HepG2 (cell line): ENCODE results near the gene CDC27. TPM values are rescaled to one million over a fixed set of nuclear protein-coding genes. Genes with fewer than 3 reads are reported as not detected.
A peak's percentile ranks its signal among the peaks of the same experiment; 100 is the strongest.

Source experiments
- ATF7-NPFF ChIP-seq: sonication (generic); formaldehyde crosslinking; IDR thresholded peaks from 2 replicates; pipeline ENCODE4 v1.8.1; 2023; ENCODE audit warnings: mild to moderate bottlenecking, low read depth, missing genetic modification reagents, moderate library complexity
- BCL6 ChIP-seq: IDR thresholded peaks from 2 replicates; pipeline ENCODE4 v1.6.1; 2016; ENCODE audit warnings: missing genetic modification reagents, missing compliant biosample characterization
- EED ChIP-seq: sonication (generic); formaldehyde crosslinking; IDR thresholded peaks from 2 replicates; pipeline ENCODE4 v1.5.0; 2020; ENCODE audit warnings: mild to moderate bottlenecking, missing genetic modification reagents
- ETV6 ChIP-seq: sonication (generic); formaldehyde crosslinking; conservative IDR thresholded peaks from 2 replicates; pipeline ENCODE4 v1.4.0; 2020; ENCODE audit warnings: missing genetic modification reagents
- EZH2 ChIP-seq: conservative IDR thresholded peaks from 2 replicates; pipeline ENCODE4 v1.6.1; 2012; ENCODE audit warnings: mild to moderate bottlenecking, low read depth, low read length, moderate library complexity
- FOSL1 ChIP-seq: sonication (generic); formaldehyde crosslinking; IDR thresholded peaks from 2 replicates; pipeline ENCODE4 v1.9.0; 2021; ENCODE audit warnings: missing genetic modification reagents, borderline replicate concordance
- FOSL2 ChIP-seq: sonication (generic); formaldehyde crosslinking; IDR thresholded peaks from 2 replicates; pipeline ENCODE4 v1.4.0; 2020; ENCODE audit warnings: missing genetic modification reagents
- GPN1 ChIP-seq: sonication (generic); formaldehyde crosslinking; IDR thresholded peaks from 2 replicates; pipeline ENCODE4 v1.5.1; 2020; ENCODE audit warnings: missing genetic modification reagents, borderline replicate concordance
- HOXA3 ChIP-seq: sonication (generic); formaldehyde crosslinking; IDR thresholded peaks from 2 replicates; pipeline ENCODE4 v1.5.0; 2020; ENCODE audit warnings: missing genetic modification reagents
- KDM2A ChIP-seq: sonication (generic); formaldehyde crosslinking; IDR thresholded peaks from 2 replicates; pipeline ENCODE4 v1.4.0; 2020; ENCODE audit warnings: low read depth, missing genetic modification reagents, borderline replicate concordance
- MXD3 ChIP-seq: IDR thresholded peaks from 2 replicates; pipeline ENCODE4 v1.6.1; 2016; ENCODE audit warnings: mild to moderate bottlenecking, missing biosample characterization, missing genetic modification reagents
- NFE2L2 ChIP-seq: fragments of 150-350 bp; IDR thresholded peaks from 2 replicates; pipeline ENCODE4 v1.6.1; 2014; ENCODE audit warnings: low read length
- POLR2A ChIP-seq, 2 experiments: IDR thresholded peaks; 2 replicates each; pipeline ENCODE4 v1.6.1; 2011; ENCODE audit warnings: low read depth in 2 of 2, low read length in 2 of 2, mild to moderate bottlenecking in 1 of 2, moderate library complexity in 1 of 2; ENCODE audit not compliant: insufficient read depth in 1 of 2
- REXO4 ChIP-seq: sonication (generic); formaldehyde crosslinking; IDR thresholded peaks from 2 replicates; pipeline ENCODE4 v1.8.0; 2022; ENCODE audit warnings: missing genetic modification reagents, mild to moderate bottlenecking, borderline replicate concordance
- SP4 ChIP-seq: sonication (generic); formaldehyde crosslinking; IDR thresholded peaks from 2 replicates; pipeline ENCODE4 v1.8.1; 2023; ENCODE audit warnings: mild to moderate bottlenecking, missing genetic modification reagents
- SRF ChIP-seq: IDR thresholded peaks from 2 replicates; pipeline ENCODE4 v1.6.1; 2011; ENCODE audit warnings: mild to moderate bottlenecking, low read depth, low read length, moderate library complexity
- SRY ChIP-seq: sonication (generic); formaldehyde crosslinking; IDR thresholded peaks from 2 replicates; pipeline ENCODE4 v1.8.0; 2022; ENCODE audit warnings: mild to moderate bottlenecking, missing genetic modification reagents
- ZBTB44 ChIP-seq: sonication (generic); formaldehyde crosslinking; IDR thresholded peaks from 2 replicates; pipeline ENCODE4 v1.4.0; 2020; ENCODE audit warnings: missing genetic modification reagents
- ZBTB49 ChIP-seq: sonication (generic); formaldehyde crosslinking; IDR thresholded peaks from 2 replicates; pipeline ENCODE4 v1.4.0; 2020; ENCODE audit warnings: missing genetic modification reagents, borderline replicate concordance
- ZBTB8A ChIP-seq: sonication (generic); formaldehyde crosslinking; IDR thresholded peaks from 2 replicates; pipeline ENCODE4 v1.4.0; 2020; ENCODE audit warnings: mild to moderate bottlenecking, low read depth, missing genetic modification reagents, borderline replicate concordance
- ZNF354B ChIP-seq: sonication (generic); formaldehyde crosslinking; IDR thresholded peaks from 2 replicates; pipeline ENCODE4 v1.8.0; 2022; ENCODE audit warnings: mild to moderate bottlenecking, missing genetic modification reagents
- ZNF383 ChIP-seq: sonication (generic); formaldehyde crosslinking; IDR thresholded peaks from 2 replicates; pipeline ENCODE4 v1.4.0; 2020; ENCODE audit warnings: missing genetic modification reagents, mild to moderate bottlenecking, borderline replicate concordance
- ZNF432 ChIP-seq: sonication (generic); formaldehyde crosslinking; IDR thresholded peaks from 2 replicates; pipeline ENCODE4 v1.5.0; 2020; ENCODE audit warnings: missing genetic modification reagents, mild to moderate bottlenecking, borderline replicate concordance
- ZNF510 ChIP-seq: sonication (generic); formaldehyde crosslinking; IDR thresholded peaks from 2 replicates; pipeline ENCODE4 v1.4.0; 2020; ENCODE audit warnings: low read depth, mild to moderate bottlenecking, missing genetic modification reagents
- ZNF543 ChIP-seq: sonication (generic); formaldehyde crosslinking; IDR thresholded peaks from 2 replicates; pipeline ENCODE4 v1.4.0; 2020; ENCODE audit warnings: mild to moderate bottlenecking, missing genetic modification reagents
- ZNF549 ChIP-seq: sonication (generic); formaldehyde crosslinking; IDR thresholded peaks from 2 replicates; pipeline ENCODE4 v1.5.0; 2020; ENCODE audit warnings: missing genetic modification reagents
- ZZZ3 ChIP-seq: sonication (generic); formaldehyde crosslinking; IDR thresholded peaks from 2 replicates; pipeline ENCODE4 v1.4.0; 2020; ENCODE audit warnings: missing genetic modification reagents, mild to moderate bottlenecking, borderline replicate concordance
- polyA plus RNA-seq, 8 experiments: library from polyadenylated mRNA; depleted of rRNA in 3 of 8; stranded (reverse) in 7 of 8; unstranded in 1 of 8; fragments of >200 nt; fragmentation: Illumina TruSeq in 4 of 8; extraction: Trizol in 4 of 8; gene quantifications; 2 replicates each; pipeline versions ENCODE4 v1.2.1 to v1.2.3, GENCODE V29; 2011 to 2016; ENCODE audit warnings: low read depth in 4 of 8, missing spikeins in 1 of 8, mixed read lengths in 1 of 8; ENCODE audit not compliant: insufficient read depth in 1 of 8
- total RNA-seq, 5 experiments: library from RNA; depleted of rRNA; stranded (reverse); fragments of >200 nt; fragmentation: Illumina TruSeq; extraction: Trizol; gene quantifications; 2 replicates each; pipeline ENCODE4 v1.2.3, GENCODE V29; 2016; ENCODE audit warnings: low read depth in 1 of 5

The CDC27 gene
- total and polyA plus RNA-seq, 2 of the 13 experiments (the other 11 are each of a cell fraction or from before 2014, with no cell fraction given): 80.7 to 102 TPM

GRCh38 chr17:47188876-47189731, at the start of gene CDC27 (continued):
- TF ChIP-seq REXO4 (CRISPR knock-in tag) (0 out of 2 replicates have a peak, but pooled peaks have one; percentile 67), ZNF432 (CRISPR knock-in tag) (peak; percentile 74; the same call in 1 of the 2 replicates), ZNF543 (CRISPR knock-in tag) (peak; percentile 86), SRY (CRISPR knock-in tag) (peak; percentile 97), ZNF383 (CRISPR knock-in tag) (no peak), MXD3 (CRISPR knock-in tag) (peak; percentile 97; the same call in 1 of the 2 replicates), ZNF510 (CRISPR knock-in tag) (peak; percentile 54; the same call in 1 of the 2 replicates), EED (CRISPR knock-in tag) (peak; percentile 97), ZBTB8A (no peak), POLR2A (IDR thresholded peaks at IDR 0.05; ENCODE audit: insufficient read depth in 1 of 2, low read depth in 2 of 2, low read length in 2 of 2) (peak; percentile 78 to 83), BCL6 (CRISPR knock-in tag) (peak; percentile 38; the same call in 1 of the 2 replicates), ZBTB44 (CRISPR knock-in tag) (peak; percentile 74), SRF (no peak), GPN1 (CRISPR knock-in tag) (peak; percentile 81; the same call in 1 of the 2 replicates), FOSL2 (CRISPR knock-in tag) (peak; percentile 64), HOXA3 (CRISPR knock-in tag) (peak; percentile 67), ZZZ3 (CRISPR knock-in tag) (peak; percentile 100), NFE2L2 (no peak), KDM2A (CRISPR knock-in tag) (peak; percentile 92), ZNF549 (no peak), ETV6 (peak; percentile 91; the same call in 1 of the 2 replicates), ATF7-NPFF (peak; percentile 91), EZH2 (no peak), SP4 (peak; percentile 84), ZNF354B (CRISPR knock-in tag) (no peak), ZBTB49 (no peak; the same call in 1 of the 2 replicates), FOSL1 (CRISPR knock-in tag) (no peak; the same call in 1 of the 2 replicates)
